Endothelial cell of umbilical vein (primary cell): ENCODE data around the gene KRTAP29-1. TPM values are rescaled to one million over a fixed set of nuclear protein-coding genes. Genes with fewer than 3 reads are reported as not detected.
"Not testable (repeated sequence)": the region's sequence is repeated elsewhere in the genome, so short reads cannot be mapped to it uniquely, and the experiment has no call there.

Experiments
- BruUV-seq: library from RNA; stranded (reverse); fragments of 400-500 nt; replicated peaks from 2 replicates; lab custom pipeline; 2021; lab: Mats Ljungman, UMichigan
- CTCF ChIA-PET: fragments of 300-600, 350-600 bp; sonication (Branson Sonifier 250); formaldehyde crosslinking; loops from one replicate; lab custom pipeline; 2021; ENCODE audit warnings: antibody characterized with exemption, inconsistent platforms; lab: Charles Lee
- POLR2A ChIA-PET: fragments of 300-600, 350-600 bp; sonication (Branson Sonifier 250); formaldehyde crosslinking; loops from one replicate; lab custom pipeline; 2021; ENCODE audit warnings: antibody characterized with exemption, inconsistent platforms; lab: Charles Lee
- DNase-seq: peaks from one replicate; pipeline ENCODE4 v3.0.0-alpha.2; 2011; ENCODE audit warnings: low read depth, low spot score
- FAIRE-seq: peaks from 2 replicates; lab custom pipeline; 2011; peaks lifted over from hg19 to GRCh38; lab: Jason Lieb, UNC
- H2AFZ ChIP-seq: 2 replicates; pipeline ENCODE4 v1.6.0; 2012; ENCODE audit warnings: low read depth, low read length, control low read depth, inconsistent platforms
- H3K27ac ChIP-seq: 2 replicates; pipeline ENCODE4 v1.5.1; 2011; ENCODE audit warnings: low read depth, mild to moderate bottlenecking, control low read depth, low read length, moderate library complexity; ENCODE audit not compliant: insufficient read depth
- H3K27me3 ChIP-seq, 2 experiments: 2 replicates each; pipeline versions ENCODE4 v1.6.0 to v1.6.1; 2011; ENCODE audit warnings: low read length in 2 of 2, mixed read lengths in 1 of 2; ENCODE audit not compliant: control insufficient read depth in 2 of 2, insufficient read depth in 2 of 2
- H3K36me3 ChIP-seq, 2 experiments: 2 replicates in 1 of 2; 3 replicates in 1 of 2; pipeline ENCODE4 v1.5.1; 2011; ENCODE audit warnings: low read length in 2 of 2, mild to moderate bottlenecking in 1 of 2, moderate library complexity in 1 of 2; ENCODE audit not compliant: control insufficient read depth in 2 of 2, insufficient read depth in 2 of 2; ENCODE audit errors: extremely low read depth in 1 of 2
- H3K4me1 ChIP-seq: 3 replicates; pipeline ENCODE4 v1.5.1; 2011; ENCODE audit warnings: mild to moderate bottlenecking, low read length; ENCODE audit not compliant: control insufficient read depth, insufficient read depth; ENCODE audit errors: extremely low read depth
- H3K4me2 ChIP-seq: 2 replicates; pipeline ENCODE4 v1.6.1; 2011; ENCODE audit warnings: low read length, control low read depth, mixed read lengths; ENCODE audit not compliant: insufficient read depth
- H3K4me3 ChIP-seq, 3 experiments: fragments of 200-600 bp in 1 of 3; sonication (generic), shearing (Covaris generic) in 1 of 3; replicated peaks in 1 of 3; 2 replicates each; pipeline ENCODE4 v1.5.1; 2011 to 2016; ENCODE audit warnings: control low read depth in 3 of 3, low read length in 3 of 3, mild to moderate bottlenecking in 2 of 3, inconsistent platforms in 1 of 3, low read depth in 1 of 3, moderate library complexity in 1 of 3; ENCODE audit not compliant: insufficient read depth in 1 of 3
- H3K79me2 ChIP-seq: 2 replicates; pipeline ENCODE4 v1.6.0; 2012; ENCODE audit warnings: low read length, inconsistent platforms; ENCODE audit not compliant: control insufficient read depth, insufficient read depth
- H3K9ac ChIP-seq: replicated peaks from 2 replicates; pipeline ENCODE3; 2011; ENCODE audit warnings: low read length, control low read depth; ENCODE audit not compliant: insufficient read depth; ENCODE audit errors: extremely low read depth
- H3K9me1 ChIP-seq: replicated peaks from 3 replicates; pipeline ENCODE4 v1.6.0; 2011; ENCODE audit warnings: mild to moderate bottlenecking, low read length; ENCODE audit not compliant: control insufficient read depth, insufficient read depth; ENCODE audit errors: extremely low read depth
- H3K9me3 ChIP-seq: replicated peaks from 2 replicates; pipeline ENCODE4 v1.5.1; 2012; ENCODE audit warnings: low read length, inconsistent platforms; ENCODE audit not compliant: control insufficient read depth, insufficient read depth
- H4K20me1 ChIP-seq: replicated peaks from 2 replicates; pipeline ENCODE3; 2011; ENCODE audit warnings: mild to moderate bottlenecking, low read length; ENCODE audit not compliant: control insufficient read depth, insufficient read depth; ENCODE audit errors: extremely low read depth
- EZH2 ChIP-seq: IDR thresholded peaks from 2 replicates; pipeline ENCODE4 v1.6.1; 2012; ENCODE audit warnings: borderline replicate concordance, low read depth, mild to moderate bottlenecking, moderate library complexity, low read length, inconsistent platforms; ENCODE audit not compliant: severe bottlenecking
- FOS ChIP-seq: IDR thresholded peaks from 2 replicates; pipeline ENCODE4 v1.6.1; 2011; ENCODE audit warnings: mild to moderate bottlenecking, low read length, moderate library complexity, borderline replicate concordance; ENCODE audit not compliant: insufficient read depth
- GATA2 ChIP-seq: IDR thresholded peaks from 2 replicates; pipeline ENCODE4 v1.7.0; 2011; ENCODE audit warnings: low read depth, mild to moderate bottlenecking, moderate library complexity, mixed read lengths, low read length; ENCODE audit not compliant: insufficient read length, insufficient read depth
- JUN ChIP-seq: IDR thresholded peaks from 2 replicates; pipeline ENCODE4 v1.6.1; 2011; ENCODE audit warnings: borderline replicate concordance, low read depth; ENCODE audit not compliant: insufficient read length, insufficient read depth
- MAX ChIP-seq: IDR thresholded peaks from 2 replicates; pipeline ENCODE4 v1.6.1; 2011; ENCODE audit not compliant: insufficient read depth, insufficient read length
- MYC ChIP-seq: IDR thresholded peaks from one replicate; pipeline ENCODE4 v1.6.1; 2011; ENCODE audit warnings: mild to moderate bottlenecking, low read depth, low read length
- POLR2A ChIP-seq: IDR thresholded peaks from 2 replicates; pipeline ENCODE4 v1.6.1; 2012; ENCODE audit warnings: low read depth, mild to moderate bottlenecking, control low read depth, low read length
- POLR2AphosphoS5 ChIP-seq: IDR thresholded peaks from 2 replicates; pipeline ENCODE4 v1.6.1; 2012; ENCODE audit warnings: low read depth, mild to moderate bottlenecking, control low read depth, low read length, moderate library complexity; ENCODE audit not compliant: insufficient read depth
- dilution Hi-C: fragments of 300-500 bp; cut with MboI; formaldehyde crosslinking; loops from one replicate; pipeline ENCODE4 v1.15.0; 2019; ENCODE audit warnings: low sequenced_read_pairs; ENCODE audit not compliant: extremely low pct_ligation_motif_present
- intact Hi-C: fragments of 100-400 bp; cut with micrococcal nuclease; formaldehyde crosslinking; loops from one replicate; pipeline ENCODE4 v1.10.0; 2022
- polyA plus RNA-seq, 4 experiments: library from polyadenylated mRNA; depleted of rRNA in 3 of 4; stranded (reverse) in 3 of 4; unstranded in 1 of 4; fragments of >200 nt; gene quantifications; 2 replicates each; pipeline versions ENCODE4 v1.2.1 to v1.2.3, GENCODE V29; 2011 to 2012; ENCODE audit warnings: missing spikeins in 1 of 4
- total RNA-seq: library from RNA; stranded (reverse); gene quantifications from 2 replicates; pipeline ENCODE4 v1.2.3, GENCODE V29; 2021
- TF ChIP-seq, protein P1 (sequence below), 2 donors: IDR thresholded peaks; 1 replicate in 1 of 2; 2 replicates in 1 of 2; pipeline ENCODE4 v1.5.1; 2011; ENCODE audit warnings: low read length in 2 of 2, mild to moderate bottlenecking in 2 of 2, moderate library complexity in 2 of 2, control low read depth in 1 of 2, inconsistent platforms in 1 of 2, low read depth in 1 of 2; ENCODE audit not compliant: insufficient read depth in 1 of 2; ENCODE audit errors: extremely low read depth in 1 of 2

Gene KRTAP29-1
- total and polyA plus RNA-seq, 2 donors (not counting 3 experiments of a cell fraction or from before 2014, with no cell fraction given), result not detected

- CTCF ChIA-PET, result interaction anchor here (0.8 to 2.3 kb wide), 4 partner anchors 18 to 148 kb away, joined by 3 to 9 read pairs (median 4); no protein-coding TSS in a partner anchor
- no TSS peak for BruUV-seq
- H2AFZ ChIP-seq, result no peak overlapping the region
Measured at GRCh38 chr17:41347869-41348760, 45.5 kb upstream of the KRTAP29-1 start.

GRCh38 chr17:41346421-41346820, 43.8 kb upstream of the KRTAP29-1 start:
- POLR2A ChIA-PET, H3K27ac ChIP-seq, H3K9me3 ChIP-seq, H3K27me3 ChIP-seq, intact Hi-C loops, H3K9me1 ChIP-seq, H4K20me1 ChIP-seq, H3K36me3 ChIP-seq, H3K4me1 ChIP-seq, H2AFZ ChIP-seq, dilution Hi-C loops, H3K9ac ChIP-seq, BruUV-seq, DNase-seq, H3K4me2 ChIP-seq, CTCF ChIA-PET, FAIRE-seq, H3K79me2 ChIP-seq, H3K4me3 ChIP-seq: not testable (repeated sequence)

More at GRCh38 chr17:41347869-41348760, 45.5 kb upstream of the KRTAP29-1 start:
- POLR2A ChIA-PET, result no interaction called here
- no peak overlapping the region for H3K4me2 ChIP-seq
- intact Hi-C loops (no loop called here), dilution Hi-C loops (no loop called here)
- no peaks in the 10 kb centered on the region for H4K20me1 ChIP-seq
- DNase-seq (no peak), FAIRE-seq (no peak)
- H3K27me3 ChIP-seq, result no peaks in the 10 kb centered on the region
- H3K4me1 ChIP-seq, result no peaks in the 10 kb centered on the region
- H3K36me3 ChIP-seq, result no peaks in the 10 kb centered on the region
- H3K9ac ChIP-seq, result no peak overlapping the region
- no peak overlapping the region for H3K4me3 ChIP-seq
- H3K9me1 ChIP-seq, result no peaks in the 10 kb centered on the region
- H3K27ac ChIP-seq, result no peak overlapping the region
- TF ChIP-seq POLR2AphosphoS5 (no peak), GATA2 (no peak), MAX (no peak), MYC (no peak), FOS (no peak), POLR2A (no peak), JUN (no peak), EZH2 (no peak)
- TF ChIP-seq, protein P1, sequence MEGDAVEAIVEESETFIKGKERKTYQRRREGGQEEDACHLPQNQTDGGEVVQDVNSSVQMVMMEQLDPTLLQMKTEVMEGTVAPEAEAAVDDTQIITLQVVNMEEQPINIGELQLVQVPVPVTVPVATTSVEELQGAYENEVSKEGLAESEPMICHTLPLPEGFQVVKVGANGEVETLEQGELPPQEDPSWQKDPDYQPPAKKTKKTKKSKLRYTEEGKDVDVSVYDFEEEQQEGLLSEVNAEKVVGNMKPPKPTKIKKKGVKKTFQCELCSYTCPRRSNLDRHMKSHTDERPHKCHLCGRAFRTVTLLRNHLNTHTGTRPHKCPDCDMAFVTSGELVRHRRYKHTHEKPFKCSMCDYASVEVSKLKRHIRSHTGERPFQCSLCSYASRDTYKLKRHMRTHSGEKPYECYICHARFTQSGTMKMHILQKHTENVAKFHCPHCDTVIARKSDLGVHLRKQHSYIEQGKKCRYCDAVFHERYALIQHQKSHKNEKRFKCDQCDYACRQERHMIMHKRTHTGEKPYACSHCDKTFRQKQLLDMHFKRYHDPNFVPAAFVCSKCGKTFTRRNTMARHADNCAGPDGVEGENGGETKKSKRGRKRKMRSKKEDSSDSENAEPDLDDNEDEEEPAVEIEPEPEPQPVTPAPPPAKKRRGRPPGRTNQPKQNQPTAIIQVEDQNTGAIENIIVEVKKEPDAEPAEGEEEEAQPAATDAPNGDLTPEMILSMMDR (IDR thresholded peaks at IDR 0.05; ENCODE audit: extremely low read depth in 1 of 2, insufficient read depth in 1 of 2, low read depth in 1 of 2, low read length in 2 of 2), result no peak
- no peaks in the 10 kb centered on the region for H3K9me3 ChIP-seq
- no peaks in the 10 kb centered on the region for H3K79me2 ChIP-seq
